IPS DF 4.7 (cell line): ENCODE results near the gene ABHD12.
"Not testable (repeated sequence)": the region's sequence is repeated elsewhere in the genome, so short reads cannot be mapped to it uniquely, and the experiment has no call there.

Experiments used
- DNase-seq: peaks from one replicate; pipeline ENCODE4 v3.0.0-alpha.2; 2013; ENCODE audit warnings: low spot score; ENCODE audit errors: extremely low read depth

ABHD12 gene

DNA sequence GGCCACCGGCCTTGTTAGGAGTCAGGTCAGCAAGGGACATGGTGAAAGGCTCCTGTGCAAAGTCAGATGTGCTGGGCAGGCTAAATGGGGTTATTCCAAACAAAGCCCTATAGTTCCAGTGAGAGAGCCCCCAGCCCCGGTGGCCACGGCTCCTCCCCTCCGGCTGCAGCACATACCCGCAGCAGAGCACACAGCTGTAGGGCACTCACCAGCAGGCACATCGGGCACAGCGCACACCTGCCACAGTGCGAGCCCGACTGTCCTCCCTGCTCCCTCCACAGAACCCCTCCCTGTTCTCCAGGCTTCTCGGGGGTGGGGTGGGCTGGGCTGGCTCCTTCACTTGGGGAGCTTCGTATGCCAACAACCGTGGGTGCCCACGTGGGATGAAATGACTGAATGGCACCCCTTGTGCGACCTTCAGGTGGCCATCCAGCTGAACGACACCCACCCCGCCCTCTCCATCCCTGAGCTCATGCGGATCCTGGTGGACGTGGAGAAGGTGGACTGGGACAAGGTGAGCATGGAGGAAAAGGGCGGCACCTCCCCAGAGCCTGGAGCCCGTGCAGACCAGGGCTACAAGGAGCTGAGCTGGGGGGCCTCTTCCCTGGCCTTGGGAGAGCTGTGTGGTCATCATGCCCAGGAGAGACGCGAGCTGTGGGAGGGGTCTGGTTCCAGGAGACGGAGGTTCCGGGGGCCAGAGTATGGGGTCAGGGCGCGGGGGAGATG, 111.8 kb downstream of the ABHD12 start:
- no peak for DNase-seq

- DNase-seq: no peak
Measured at GRCh38 chr20:25277941-25278521, 112.6 kb downstream of the ABHD12 start.

- DNase-seq: no peak
Measured at GRCh38 chr20:25277051-25277801, 113.4 kb downstream of the ABHD12 start.

- no peak for DNase-seq
Measured at GRCh38 chr20:25276533-25277050, 114.0 kb downstream of the ABHD12 start.

DNA sequence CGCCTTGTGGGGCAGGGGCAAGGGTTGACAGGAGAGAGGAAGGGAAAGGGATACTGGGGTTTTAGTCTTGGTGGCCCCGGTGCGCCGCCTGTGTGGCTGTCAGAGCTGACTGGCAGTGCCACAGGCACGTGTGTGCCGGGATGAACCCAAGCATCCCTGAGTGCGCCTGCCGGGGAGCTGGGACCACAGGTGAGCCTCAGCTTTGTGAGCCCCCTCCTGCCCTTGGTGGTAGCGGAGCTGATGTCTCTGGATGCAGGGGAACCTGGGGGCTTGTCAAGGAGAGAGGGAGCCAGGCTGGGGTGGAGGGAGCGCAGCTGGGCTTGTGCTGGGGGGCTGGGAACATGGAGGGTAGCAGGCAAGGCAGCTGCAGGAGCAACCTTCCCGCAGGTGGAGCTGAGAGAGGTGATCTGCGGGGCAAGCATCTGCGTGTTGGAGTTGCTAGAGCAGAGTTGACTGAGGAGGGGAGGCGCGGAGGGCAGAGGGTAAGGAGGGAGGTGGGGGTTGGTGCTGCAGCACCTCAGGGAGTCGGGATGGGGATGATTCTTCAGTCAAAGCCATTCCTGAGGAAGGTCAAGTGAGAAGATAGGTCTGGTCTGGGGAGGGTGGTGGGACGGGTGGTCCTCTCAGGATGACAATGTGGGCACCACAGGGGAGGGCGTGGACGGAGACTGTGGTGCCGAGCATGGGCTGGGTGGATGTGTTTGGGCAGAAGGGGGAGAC, 114.7 kb downstream of the ABHD12 start:
- DNase-seq: no peak

DNA sequence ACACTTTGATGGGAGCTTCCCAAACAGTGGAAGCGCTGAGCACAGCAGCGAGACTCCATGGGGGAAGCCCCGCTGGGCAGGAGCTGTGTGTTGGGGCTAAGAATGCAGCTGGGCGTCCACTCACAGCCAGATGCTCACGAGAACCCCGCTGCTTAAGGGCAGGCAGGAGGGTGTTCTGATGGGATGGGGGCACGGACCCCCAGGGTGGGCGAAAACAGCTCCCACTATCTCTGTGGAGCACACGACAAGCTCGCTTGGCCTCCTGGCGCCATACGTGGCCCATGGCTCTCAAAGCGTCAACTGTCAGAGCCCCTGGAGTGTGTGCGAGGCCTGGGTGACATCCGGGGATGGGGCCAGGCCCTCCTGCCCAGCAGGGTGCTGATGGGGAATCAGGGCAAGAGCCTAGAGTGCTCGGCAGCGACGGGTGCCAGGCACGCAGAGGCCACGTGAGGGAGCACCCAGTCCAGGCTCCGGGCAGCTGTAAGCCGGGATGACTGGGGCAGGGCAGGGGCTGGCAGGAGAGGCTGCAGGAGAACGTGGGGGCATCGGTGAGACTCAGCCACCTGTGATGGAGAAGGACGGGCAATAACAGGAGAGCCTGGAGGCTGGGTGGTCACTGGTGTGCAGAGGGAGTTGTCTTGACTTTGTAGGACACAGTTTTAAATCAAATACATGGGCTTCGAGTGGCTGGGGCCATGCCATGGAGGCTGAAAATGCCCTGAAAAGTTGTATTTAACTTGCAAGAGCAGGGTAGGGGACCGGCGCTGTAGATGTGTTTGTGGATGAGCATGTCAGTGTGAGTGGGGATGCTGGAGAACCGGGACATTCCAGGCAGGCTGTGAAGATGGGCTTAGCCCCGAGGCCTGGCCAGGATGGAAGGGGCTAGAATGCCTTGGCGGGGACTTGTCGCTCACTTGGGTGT, 115.5 kb downstream of the ABHD12 start:
- DNase-seq: no peak

- no peak for DNase-seq
Measured at GRCh38 chr20:25274481-25274880, 116.2 kb downstream of the ABHD12 start.

DNA sequence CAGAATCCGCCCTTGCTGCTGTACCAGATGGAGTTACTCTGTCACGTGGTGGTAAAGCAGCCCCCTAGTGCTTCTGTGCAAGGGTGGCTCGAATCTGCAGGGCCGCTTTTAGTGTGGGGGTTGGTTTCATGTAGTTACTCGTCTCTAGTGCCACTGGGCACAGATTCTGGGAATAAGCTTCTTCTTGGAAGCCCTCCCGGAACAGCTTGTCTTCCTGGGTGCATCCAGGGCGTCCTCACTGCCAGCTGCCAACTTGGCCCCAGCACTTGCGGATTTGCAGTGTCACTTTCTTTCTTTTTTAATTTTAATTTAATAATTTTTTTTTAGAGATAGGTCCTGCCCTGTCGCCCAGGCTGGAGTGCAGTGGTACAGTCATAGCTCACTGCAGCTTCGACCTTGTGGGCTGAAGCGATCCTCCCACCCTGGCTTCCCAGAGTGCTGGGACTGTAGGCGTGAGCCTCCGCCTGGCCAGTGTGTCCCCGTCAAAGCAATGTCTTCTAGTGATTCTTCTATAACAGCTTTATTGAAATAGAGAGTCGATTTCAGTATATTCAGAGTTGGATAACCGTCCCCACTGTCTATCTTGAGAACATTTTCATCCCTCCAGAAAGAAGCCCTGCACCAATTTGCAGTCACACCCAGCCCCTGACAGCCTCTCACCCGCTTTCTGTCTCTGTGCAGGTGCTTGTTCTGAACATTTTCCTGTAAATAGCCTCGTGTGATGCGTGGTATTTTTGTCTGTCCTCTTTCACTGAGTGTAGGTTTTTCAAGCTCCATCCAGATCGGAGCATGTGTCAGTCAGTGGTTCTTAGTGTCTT, 116.9 kb downstream of the ABHD12 start:
- no peak for DNase-seq

- DNase-seq: no peak
Measured at GRCh38 chr20:25273046-25273445, 117.6 kb downstream of the ABHD12 start.

DNA sequence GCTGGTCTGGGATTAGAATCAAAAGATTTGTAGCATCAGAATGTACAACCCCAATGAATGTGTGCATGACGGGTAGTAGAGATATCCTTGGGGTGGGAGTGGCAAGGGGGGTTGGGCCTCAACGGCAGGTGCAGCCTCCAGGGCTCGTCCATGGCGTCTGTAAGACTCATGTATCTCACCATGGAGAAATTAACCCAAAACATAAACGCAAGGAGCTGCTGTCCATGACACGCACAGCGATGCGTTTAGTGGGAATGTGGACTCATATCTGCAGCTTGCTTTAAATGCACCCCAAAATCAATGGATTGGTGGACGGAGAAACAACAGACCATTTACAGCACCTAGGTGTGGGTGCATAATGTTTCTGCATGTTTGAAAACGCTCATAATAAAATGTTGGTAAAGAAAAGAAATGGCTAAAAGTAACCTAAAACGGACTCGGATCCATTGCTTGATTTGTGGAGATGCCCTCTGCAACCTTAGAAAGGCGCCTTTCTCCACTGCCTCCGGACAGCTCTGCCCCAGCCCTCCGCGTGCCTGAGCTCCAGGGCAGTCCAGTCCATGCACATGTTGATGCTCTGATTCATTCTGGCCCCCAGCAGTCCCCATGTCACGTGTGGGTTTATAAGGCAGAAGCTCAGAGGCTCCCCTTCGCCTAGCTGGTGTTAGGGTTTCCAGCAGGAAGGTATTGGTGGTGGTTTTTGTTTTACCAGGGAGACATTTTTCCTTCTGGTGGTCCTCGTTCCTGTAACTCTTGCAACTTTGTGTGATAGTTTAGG, 118.2 kb downstream of the ABHD12 start:
- DNase-seq: no peak

GRCh38 chr20:25271486-25272222, 119.0 kb downstream of the ABHD12 start:
- DNase-seq: no peak

DNA sequence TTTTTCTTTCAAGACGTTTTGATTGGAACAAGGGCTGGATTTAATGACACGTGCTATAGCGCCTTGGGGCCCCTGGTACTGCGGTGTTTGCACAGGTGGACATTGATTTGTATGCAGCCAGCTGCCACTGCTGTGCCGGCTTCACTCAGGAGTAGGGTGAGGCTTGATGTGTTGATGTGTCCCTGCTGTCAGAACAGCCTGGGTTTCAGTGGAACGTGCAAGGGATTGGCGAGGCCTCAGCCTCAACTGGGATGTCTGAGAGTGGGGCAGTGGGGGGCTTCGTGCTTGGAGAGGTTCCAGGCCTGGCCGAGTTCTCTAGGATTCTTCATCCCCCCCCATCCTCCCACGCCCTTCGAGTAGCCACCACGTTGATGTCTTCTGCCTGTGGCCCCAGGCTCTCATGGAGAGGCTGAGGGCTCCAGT, 119.8 kb downstream of the ABHD12 start:
- no peak for DNase-seq

DNA sequence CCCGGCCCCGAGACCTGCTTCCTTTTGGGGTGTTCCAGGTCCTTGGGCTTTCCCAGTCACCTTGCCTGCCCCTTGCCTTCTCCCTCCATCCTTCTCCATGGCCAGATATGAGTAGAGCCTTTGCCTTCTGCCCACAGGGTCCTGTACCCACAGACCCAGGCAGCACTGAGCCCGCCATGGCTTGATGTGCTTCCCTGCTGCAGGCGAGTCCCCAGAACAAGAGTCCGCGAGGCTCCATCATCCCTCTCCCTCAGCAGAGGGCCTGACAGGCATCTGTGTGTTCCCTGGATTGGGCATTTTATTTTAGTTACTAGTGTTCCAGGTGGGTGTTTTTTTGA, 120.8 kb downstream of the ABHD12 start:
- DNase-seq: no peak

DNA sequence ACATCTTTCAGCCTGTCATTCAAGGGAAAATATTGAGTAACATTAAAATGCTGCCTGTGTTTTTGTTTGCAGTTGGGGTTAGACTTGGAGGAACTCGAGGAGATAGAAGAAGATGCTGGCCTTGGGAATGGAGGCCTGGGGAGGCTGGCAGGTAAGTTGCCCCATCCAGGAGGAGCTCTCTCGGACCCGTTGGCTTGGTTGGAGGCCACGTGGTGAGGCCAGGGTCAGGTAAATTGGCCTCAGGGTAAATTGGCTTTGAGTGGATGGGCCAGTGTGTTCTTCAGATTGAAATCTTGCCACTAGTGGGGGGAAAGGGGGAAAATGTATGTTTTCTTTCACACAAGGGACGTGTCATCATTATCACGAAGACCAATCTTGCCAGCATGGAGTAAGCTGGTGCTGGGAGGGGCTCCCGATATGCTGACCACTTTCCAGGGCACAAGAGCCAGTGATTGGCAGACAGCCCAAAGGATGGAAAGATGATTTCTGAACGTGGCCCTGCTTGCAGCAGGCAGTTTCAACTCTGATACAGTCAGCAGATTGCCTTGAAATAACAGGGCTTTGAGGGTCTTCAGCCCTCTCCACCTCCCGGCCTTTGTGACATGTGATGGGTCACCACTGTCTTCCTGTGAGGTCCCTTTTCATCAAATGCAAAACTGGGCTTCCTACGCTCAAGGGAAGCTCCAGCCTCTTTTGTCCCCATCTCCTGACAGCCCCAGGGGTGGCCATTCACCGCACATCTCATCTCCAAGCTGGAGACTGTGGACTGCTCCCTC, 121.4 kb downstream of the ABHD12 start:
- no peak for DNase-seq

- DNase-seq: not testable (repeated sequence)
Measured at GRCh38 chr20:25260770-25261437, 129.7 kb downstream of the ABHD12 start.

- DNase-seq: no peak
Measured at GRCh38 chr20:25259788-25260254, 130.8 kb downstream of the ABHD12 start.

DNA sequence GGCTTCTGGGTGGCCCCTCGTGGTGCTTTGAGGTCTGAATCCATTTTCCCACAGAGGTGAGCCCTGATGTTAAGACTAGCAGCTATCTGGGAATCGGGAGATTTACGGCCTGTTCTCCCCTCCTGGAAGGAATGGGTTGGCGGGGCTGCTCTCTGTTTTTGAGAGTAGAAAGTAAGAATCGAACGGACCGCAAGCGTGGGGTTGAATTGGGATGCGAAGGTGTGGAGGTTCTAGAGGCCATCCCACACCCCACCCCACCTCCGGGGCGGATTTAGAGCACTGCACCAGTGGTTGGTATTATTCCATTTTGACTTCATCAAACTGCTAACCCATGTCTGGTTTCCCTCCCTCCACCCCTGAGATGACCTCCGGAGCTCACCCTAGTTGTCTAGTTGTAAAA, 131.3 kb downstream of the ABHD12 start:
- DNase-seq: no peak
